ENCODE measurements around the gene CAPS. TPM values are rescaled to one million over a fixed set of nuclear protein-coding genes. Genes with fewer than 3 reads are reported as not detected.
"Not testable (repeated sequence)": the region's sequence is repeated elsewhere in the genome, so short reads cannot be mapped to it uniquely, and the experiment has no call there.

CAPS gene
- total RNA-seq, 2 experiments from 2014 or later: 2.1 to 2.8 TPM

DNA sequence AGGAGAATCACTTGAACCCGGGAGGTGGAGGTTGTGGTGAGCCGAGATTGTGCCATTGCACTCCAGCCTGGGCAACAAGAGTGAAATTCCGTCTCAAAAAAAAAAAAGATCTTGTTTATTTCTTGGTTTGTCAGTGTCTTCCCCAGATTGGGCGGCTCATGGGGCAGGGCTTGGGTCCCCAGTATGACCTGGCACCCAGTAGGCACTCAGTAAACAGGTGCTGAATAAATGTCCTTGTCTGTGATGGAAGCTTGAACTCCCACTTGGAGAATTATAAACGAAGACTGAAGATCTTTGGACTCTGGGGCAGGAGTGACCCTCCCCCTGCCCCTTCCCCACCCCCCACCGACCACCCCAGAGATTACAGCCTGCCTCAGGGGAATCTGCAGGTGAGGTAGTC is 33.9 kb upstream of the CAPS start:
- ATAC-seq (no peak), DNase-seq (no peak)
- intact Hi-C loops (cut with micrococcal nuclease): no loop called here
- CTCF ChIA-PET: no interaction called here
- H3K36me3 Mint-ChIP-seq (ENCODE audit: low read depth): no peaks in the 10 kb centered on the region
- peaks cover 14% of the 10 kb centered on the region for H3K27me3 Mint-ChIP-seq
- no peaks in the 10 kb centered on the region for H3K9me3 Mint-ChIP-seq
- no peak overlapping the region for H3K27ac Mint-ChIP-seq
- no peak for TF ChIP-seq CTCF (IDR thresholded peaks at IDR 0.05)
- POLR2A ChIA-PET: interaction anchor here (0.7 kb wide), 1 partner anchor 105 kb away, joined by 3 read pairs; no protein-coding TSS in a partner anchor
- H3K4me3 Mint-ChIP-seq: no peak overlapping the region
- no peaks in the 10 kb centered on the region for H3K4me1 Mint-ChIP-seq (ENCODE audit: low read depth)

DNA sequence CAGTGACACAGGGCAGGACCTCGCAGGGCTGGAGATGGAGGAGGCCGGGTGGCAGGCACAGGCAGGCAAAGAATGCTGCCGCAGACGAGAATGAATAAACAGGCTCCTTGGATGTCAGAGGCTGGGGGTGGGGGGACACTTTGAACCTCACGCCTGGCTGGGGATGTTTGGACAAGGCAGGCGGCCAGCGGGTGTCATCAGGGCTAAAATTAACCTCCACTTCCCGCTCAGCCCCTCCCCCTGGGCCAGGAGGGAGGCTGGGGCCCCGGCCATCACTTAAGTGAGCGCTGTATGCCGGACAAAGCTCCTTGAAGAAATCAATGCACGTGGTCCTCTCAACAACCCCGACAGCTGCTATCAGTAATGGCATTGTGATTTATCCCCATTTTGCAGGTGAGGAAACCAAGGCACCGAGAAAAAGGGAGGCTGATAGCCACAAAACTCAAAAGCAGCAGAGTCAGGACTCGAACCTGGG is 33.4 kb upstream of the CAPS start:
- DNase-seq (no peak), ATAC-seq (no peak)
- no peak for TF ChIP-seq CTCF (IDR thresholded peaks at IDR 0.05)
- Mint-ChIP-seq H3K27me3 (peaks cover 15% of the 10 kb centered on the region), H3K4me3 (no peak overlapping the region), H3K9me3 (no peaks in the 10 kb centered on the region), H3K36me3 (ENCODE audit: low read depth) (no peaks in the 10 kb centered on the region), H3K27ac (no peak overlapping the region), H3K4me1 (ENCODE audit: low read depth) (no peaks in the 10 kb centered on the region)
- intact Hi-C loops (cut with micrococcal nuclease): no loop called here
- CTCF ChIA-PET: no interaction called here
- POLR2A ChIA-PET: interaction anchor here (0.7 kb wide), 1 partner anchor 104 kb away, joined by 3 read pairs; no protein-coding TSS in a partner anchor

DNA sequence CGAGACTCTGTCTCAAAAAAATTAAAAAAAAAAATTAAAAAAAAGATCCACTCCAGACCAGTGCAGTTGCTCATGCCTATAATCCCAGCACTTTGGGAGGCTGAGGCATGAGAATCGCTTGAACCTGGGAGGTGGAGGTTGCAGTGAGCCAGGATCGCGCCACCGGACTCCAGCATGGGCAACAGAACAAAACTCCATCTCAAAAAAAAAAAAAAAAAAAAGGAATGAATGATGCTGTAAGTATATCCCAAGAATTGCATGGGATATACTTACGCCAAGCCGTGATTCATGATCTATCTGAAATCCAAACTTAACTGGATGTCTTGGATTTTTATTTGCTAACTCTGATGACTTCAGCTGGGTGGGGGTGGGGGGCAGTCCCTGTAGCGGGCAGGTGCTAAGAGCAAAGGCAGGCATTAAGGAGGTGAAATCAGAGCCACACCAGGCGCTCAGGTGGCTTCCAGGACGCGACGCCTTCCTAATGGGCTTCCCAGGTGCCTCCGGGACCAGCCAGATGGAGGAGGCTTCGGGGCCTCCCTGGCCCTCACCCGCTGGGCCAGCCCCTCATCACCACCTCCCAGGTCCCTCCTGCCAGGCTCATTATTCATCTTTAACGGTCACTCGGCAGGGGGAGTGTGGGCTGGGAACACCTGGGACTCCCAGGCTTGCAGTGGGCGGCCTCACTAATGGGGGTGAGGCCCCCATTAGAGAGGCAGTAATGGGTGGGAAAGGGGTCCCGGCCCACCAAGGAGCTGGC is 32.3 kb upstream of the CAPS start:
- intact Hi-C loops (cut with micrococcal nuclease): no loop called here
- H3K9me3 Mint-ChIP-seq: no peaks in the 10 kb centered on the region
- ChIA-PET POLR2A (no interaction called here), CTCF (no interaction called here)
- no peak overlapping the region for H3K27ac Mint-ChIP-seq
- TF ChIP-seq CTCF (IDR thresholded peaks at IDR 0.05): no peak
- peaks cover 15% of the 10 kb centered on the region for H3K27me3 Mint-ChIP-seq
- DNase-seq: no peak
- ATAC-seq: no peak
- no peaks in the 10 kb centered on the region for H3K36me3 Mint-ChIP-seq (ENCODE audit: low read depth)
- no peak overlapping the region for H3K4me3 Mint-ChIP-seq
- H3K4me1 Mint-ChIP-seq (ENCODE audit: low read depth): no peaks in the 10 kb centered on the region

GRCh38 chr19:5882421-5882968 is 31.6 kb upstream of the CAPS start:
- Mint-ChIP-seq H3K9me3 (no peaks in the 10 kb centered on the region), H3K27ac (no peak overlapping the region), H3K4me3 (no peak overlapping the region), H3K4me1 (ENCODE audit: low read depth) (no peaks in the 10 kb centered on the region), H3K36me3 (ENCODE audit: low read depth) (no peaks in the 10 kb centered on the region), H3K27me3 (peaks cover 15% of the 10 kb centered on the region)
- TF ChIP-seq CTCF (IDR thresholded peaks at IDR 0.05): no peak
- intact Hi-C loops (cut with micrococcal nuclease): no loop called here
- ATAC-seq (no peak), DNase-seq (no peak)
- ChIA-PET CTCF (no interaction called here), POLR2A (no interaction called here)

DNA sequence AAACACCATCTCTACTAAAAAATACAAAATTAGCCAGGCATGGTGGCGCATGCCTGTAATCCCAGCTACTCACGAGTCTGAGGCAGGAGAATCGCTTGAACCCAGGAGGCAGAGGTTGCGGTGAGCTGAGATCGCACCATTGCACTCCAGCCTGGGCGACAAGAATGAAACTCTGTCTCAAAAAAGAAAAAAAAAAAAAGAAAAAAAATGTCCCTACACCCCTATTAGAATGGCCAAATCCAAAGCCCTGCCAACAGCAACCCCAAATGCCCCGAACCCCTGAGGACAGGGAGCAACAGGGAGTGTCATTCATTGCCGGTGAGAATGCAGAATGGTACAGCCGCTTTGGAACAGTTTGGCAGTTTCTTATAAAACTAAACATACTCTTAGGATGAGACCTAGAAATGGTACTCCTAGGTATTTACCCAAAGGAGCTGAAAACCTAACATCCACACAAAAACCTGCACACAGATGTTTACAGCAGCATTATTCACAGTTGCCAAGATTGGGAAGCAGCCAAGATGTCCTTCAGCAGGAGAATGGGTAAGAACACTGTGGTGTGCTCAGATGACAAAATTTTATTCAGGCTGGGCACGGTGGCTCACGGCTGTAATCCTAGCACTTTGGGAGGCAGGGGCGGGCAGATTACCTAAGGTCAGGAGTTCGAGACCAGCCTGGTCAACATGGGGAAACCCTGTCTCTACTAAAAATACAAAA is 30.7 kb upstream of the CAPS start:
- ATAC-seq; DNase-seq; POLR2A ChIA-PET; H3K9me3 Mint-ChIP-seq; H3K4me1 Mint-ChIP-seq (ENCODE audit: low read depth); H3K27ac Mint-ChIP-seq; H3K4me3 Mint-ChIP-seq; H3K36me3 Mint-ChIP-seq (ENCODE audit: low read depth); intact Hi-C loops (cut with micrococcal nuclease): not testable (repeated sequence)
- CTCF ChIA-PET: interaction anchor here (1.8 kb wide), 1 partner anchor 79 kb away, joined by 7 read pairs; no protein-coding TSS in a partner anchor
- H3K27me3 Mint-ChIP-seq: peaks cover 15% of the 10 kb centered on the region

- intact Hi-C loops (cut with micrococcal nuclease); H3K4me1 Mint-ChIP-seq (ENCODE audit: low read depth); ATAC-seq; POLR2A ChIA-PET; H3K4me3 Mint-ChIP-seq; H3K9me3 Mint-ChIP-seq; H3K36me3 Mint-ChIP-seq (ENCODE audit: low read depth); DNase-seq; H3K27ac Mint-ChIP-seq: not testable (repeated sequence)
- peaks cover 15% of the 10 kb centered on the region for H3K27me3 Mint-ChIP-seq
- CTCF ChIA-PET: interaction anchor here (1.0 to 1.8 kb wide), 4 partner anchors 9 to 138 kb away, joined by 3 to 7 read pairs (median 4); no protein-coding TSS in a partner anchor
Observed at GRCh38 chr19:5884065-5884811, 29.8 kb upstream of the CAPS start.

Measured in activated CD8-positive, alpha-beta T cell treated with anti-CD3 and anti-CD28 coated beads for 36 hours (primary cell).